Stromal cell of bone marrow (primary cell): ENCODE measurements around the gene PTPN4.
A peak's percentile ranks its signal among the peaks of the same experiment; 100 is the strongest.
"Not testable (repeated sequence)": the region's sequence is repeated elsewhere in the genome, so short reads cannot be mapped to it uniquely, and the experiment has no call there.

Experiments used
- DNase-seq: peaks from one replicate; pipeline ENCODE4 v3.0.0-alpha.2; 2012; ENCODE audit warnings: low read depth

The PTPN4 gene

GRCh38 chr2:119943058-119943457, 183.3 kb downstream of the PTPN4 start:
- no peak for DNase-seq

- no peak for DNase-seq
These were observed 187.8 kb downstream of the PTPN4 start for GRCh38 chr2:119947535-119947934.

- no peak for DNase-seq
These were observed 191.2 kb downstream of the PTPN4 start for GRCh38 chr2:119950966-119951365.

GRCh38 chr2:119958670-119959268, 199.0 kb downstream of the PTPN4 start:
- no peak for DNase-seq

GRCh38 chr2:119960821-119961220, 201.1 kb downstream of the PTPN4 start:
- peak; percentile 5 for DNase-seq

- DNase-seq, result no peak
These were observed 222.2 kb downstream of the PTPN4 start for GRCh38 chr2:119981896-119982295.

- no peak for DNase-seq
These were observed 222.8 kb downstream of the PTPN4 start for GRCh38 chr2:119982506-119982905.

GRCh38 chr2:119983108-119983507, 223.4 kb downstream of the PTPN4 start:
- no peak for DNase-seq

- DNase-seq, result no peak
These were observed 236.4 kb downstream of the PTPN4 start for GRCh38 chr2:119996148-119996547.

- not testable (repeated sequence) for DNase-seq
These were observed 237.5 kb downstream of the PTPN4 start for GRCh38 chr2:119996896-119997891.

- no peak for DNase-seq
These were observed 241.7 kb downstream of the PTPN4 start for GRCh38 chr2:120001471-120001870.

GRCh38 chr2:120004254-120004653, 244.5 kb downstream of the PTPN4 start:
- DNase-seq, result no peak

- no peak for DNase-seq
These were observed 246.3 kb downstream of the PTPN4 start for GRCh38 chr2:120005834-120006521.

GRCh38 chr2:120007851-120008250, 248.1 kb downstream of the PTPN4 start:
- DNase-seq, result no peak

GRCh38 chr2:120012363-120012762, 252.6 kb downstream of the PTPN4 start:
- no peak for DNase-seq

GRCh38 chr2:120012771-120013596, 253.3 kb downstream of the PTPN4 start, which contains the start of gene EPB41L5:
Gene EPB41L5 (plus strand): TSS chr2:120013077. CDS start chr2:120019085, 6,008 bp downstream.
- peak; percentile 87 for DNase-seq

- DNase-seq, result no peak
These were observed 254.0 kb downstream of the PTPN4 start for GRCh38 chr2:120013597-120014223.

GRCh38 chr2:120014226-120014980, 254.7 kb downstream of the PTPN4 start:
- DNase-seq, result no peak

- no peak for DNase-seq
These were observed 257.1 kb downstream of the PTPN4 start for GRCh38 chr2:120016800-120017199.

- DNase-seq, result no peak
These were observed 257.5 kb downstream of the PTPN4 start for GRCh38 chr2:120017201-120017600.
